H9 (cell line): Measurements from ENCODE around the gene GPC1. TPM values are rescaled to one million over a fixed set of nuclear protein-coding genes. Genes with fewer than 3 reads are reported as not detected.
A peak's percentile ranks its signal among the peaks of the same experiment; 100 is the strongest.

Source experiments
- DNase-seq: peaks from one replicate; pipeline ENCODE4 v3.0.0-alpha.2; 2017
- H2AFZ ChIP-seq: one replicate; pipeline ENCODE4 v1.6.1; 2013; ENCODE audit warnings: mild to moderate bottlenecking, low read length, control low read depth, moderate library complexity
- H2AK5ac ChIP-seq: 2 replicates; pipeline ENCODE4 v1.6.1; 2013; ENCODE audit warnings: low read length, control low read depth, mixed read lengths; ENCODE audit not compliant: insufficient read length
- H2BK120ac ChIP-seq: one replicate; pipeline ENCODE4 v1.6.1; 2013; ENCODE audit warnings: low read depth, mild to moderate bottlenecking, low read length, control low read depth, inconsistent platforms; ENCODE audit not compliant: poor library complexity, severe bottlenecking
- H2BK12ac ChIP-seq: 2 replicates; pipeline ENCODE4 v1.6.1; 2013; ENCODE audit warnings: low read length, control low read depth, mixed read lengths, low read depth; ENCODE audit not compliant: insufficient read length
- H2BK15ac ChIP-seq: 2 replicates; pipeline ENCODE4 v1.6.1; 2013; ENCODE audit warnings: low read depth, low read length, control low read depth
- H2BK20ac ChIP-seq: one replicate; pipeline ENCODE4 v1.6.1; 2013; ENCODE audit warnings: low read depth, mild to moderate bottlenecking, low read length, control low read depth, inconsistent platforms; ENCODE audit not compliant: poor library complexity, severe bottlenecking
- H2BK5ac ChIP-seq: 2 replicates; pipeline ENCODE4 v1.6.1; 2013; ENCODE audit warnings: low read length, control low read depth, mixed read lengths; ENCODE audit not compliant: insufficient read length
- H3K14ac ChIP-seq: 2 replicates; pipeline ENCODE4 v1.6.1; 2013; ENCODE audit warnings: low read length, control low read depth; ENCODE audit not compliant: insufficient read depth
- H3K18ac ChIP-seq: 2 replicates; pipeline ENCODE4 v1.6.1; 2013; ENCODE audit warnings: low read depth, mild to moderate bottlenecking, mixed read lengths, low read length, control low read depth; ENCODE audit not compliant: insufficient read length
- H3K23ac ChIP-seq: 2 replicates; pipeline ENCODE4 v1.6.1; 2013; ENCODE audit warnings: low read length, control low read depth, mixed read lengths, low read depth; ENCODE audit not compliant: insufficient read length
- H3K23me2 ChIP-seq: 2 replicates; pipeline ENCODE4 v1.6.1; 2013; ENCODE audit warnings: low read depth, mild to moderate bottlenecking, mixed read lengths, low read length, control low read depth; ENCODE audit not compliant: insufficient read length, poor library complexity, severe bottlenecking
- H3K27ac ChIP-seq: 2 replicates; pipeline ENCODE4 v1.5.1; 2013; ENCODE audit warnings: low read length, control low read depth, mixed read lengths, low read depth; ENCODE audit not compliant: insufficient read length
- H3K27me3 ChIP-seq: 2 replicates; pipeline ENCODE4 v1.6.1; 2013; ENCODE audit warnings: low read length, control low read depth, inconsistent platforms; ENCODE audit not compliant: insufficient read depth
- H3K4ac ChIP-seq: 2 replicates; pipeline ENCODE4 v1.6.1; 2013; ENCODE audit warnings: low read depth, mild to moderate bottlenecking, control low read depth, inconsistent platforms, low read length, moderate library complexity
- H3K4me1 ChIP-seq: 2 replicates; pipeline ENCODE4 v1.6.1; 2013; ENCODE audit warnings: low read length, control low read depth, inconsistent platforms; ENCODE audit not compliant: insufficient read depth
- H3K4me2 ChIP-seq: 2 replicates; pipeline ENCODE4 v1.6.1; 2013; ENCODE audit warnings: low read length, control low read depth, mixed read lengths; ENCODE audit not compliant: insufficient read length, insufficient read depth
- H3K56ac ChIP-seq: 2 replicates; pipeline ENCODE4 v1.6.1; 2013; ENCODE audit warnings: low read depth, mild to moderate bottlenecking, mixed read lengths, low read length, control low read depth; ENCODE audit not compliant: insufficient read length
- H3K79me1 ChIP-seq: 2 replicates; pipeline ENCODE4 v1.6.1; 2013; ENCODE audit warnings: low read depth, mild to moderate bottlenecking, moderate library complexity, low read length, control low read depth, inconsistent platforms; ENCODE audit not compliant: insufficient read depth, poor library complexity, severe bottlenecking
- H3K79me2 ChIP-seq: 2 replicates; pipeline ENCODE4 v1.6.1; 2013; ENCODE audit warnings: low read length, control low read depth, inconsistent platforms; ENCODE audit not compliant: insufficient read depth
- H3K9ac ChIP-seq: 2 replicates; pipeline ENCODE4 v1.6.1; 2013; ENCODE audit warnings: low read length, control low read depth, mixed read lengths; ENCODE audit not compliant: insufficient read length; ENCODE audit errors: extremely low read depth
- H3K9me3 ChIP-seq: one replicate; pipeline ENCODE4 v1.6.1; 2013; ENCODE audit warnings: low read depth, low read length, inconsistent platforms; ENCODE audit not compliant: control insufficient read depth
- H3T11ph ChIP-seq: one replicate; pipeline ENCODE4 v1.6.1; 2013; ENCODE audit warnings: mild to moderate bottlenecking, low read length, control low read depth, inconsistent platforms
- H4K20me1 ChIP-seq: one replicate; pipeline ENCODE4 v1.6.1; 2013; ENCODE audit not compliant: control insufficient read depth, insufficient read length, insufficient read depth
- H4K5ac ChIP-seq: 2 replicates; pipeline ENCODE4 v1.6.1; 2013; ENCODE audit warnings: low read depth, mild to moderate bottlenecking, mixed read lengths, low read length, control low read depth; ENCODE audit not compliant: insufficient read length
- H4K8ac ChIP-seq: replicated peaks from 2 replicates; pipeline ENCODE4 v1.6.1; 2013; ENCODE audit warnings: low read length, control low read depth, mixed read lengths, low read depth; ENCODE audit not compliant: insufficient read length
- H4K91ac ChIP-seq: 2 replicates; pipeline ENCODE4 v1.6.1; 2013; ENCODE audit warnings: low read depth, mild to moderate bottlenecking, moderate library complexity, mixed read lengths, low read length, control low read depth; ENCODE audit not compliant: insufficient read length
- H3K27ac Mint-ChIP-seq, 3 experiments: 2 replicates in 2 of 3; 3 replicates in 1 of 3; pipeline ENCODE4 v1.8.0; 2020 to 2021; ENCODE audit warnings: mixed read lengths in 3 of 3, mild to moderate bottlenecking in 1 of 3, moderate library complexity in 1 of 3
- H3K27me3 Mint-ChIP-seq: 2 replicates; pipeline ENCODE4 v1.8.0; 2021; ENCODE audit warnings: low read depth, mild to moderate bottlenecking, moderate library complexity, mixed read lengths
- H3K36me3 Mint-ChIP-seq, 3 experiments: 2 replicates in 2 of 3; 3 replicates in 1 of 3; pipeline ENCODE4 v1.8.0; 2020 to 2021; ENCODE audit warnings: low read depth in 3 of 3, mixed read lengths in 3 of 3; ENCODE audit not compliant: insufficient read depth in 1 of 3
- H3K4me1 Mint-ChIP-seq, 2 experiments: 2 replicates each; pipeline ENCODE4 v1.8.0; 2020; ENCODE audit warnings: mixed read lengths in 2 of 2
- H3K4me3 Mint-ChIP-seq, 2 experiments: 2 replicates in 1 of 2; 3 replicates in 1 of 2; pipeline ENCODE4 v1.8.0; 2020 to 2021; ENCODE audit warnings: mild to moderate bottlenecking in 2 of 2, mixed read lengths in 2 of 2, moderate library complexity in 1 of 2
- H3K9me3 Mint-ChIP-seq, 2 experiments: 2 replicates in 1 of 2; 3 replicates in 1 of 2; pipeline ENCODE4 v1.8.0; 2020; ENCODE audit warnings: mild to moderate bottlenecking in 2 of 2, mixed read lengths in 2 of 2, moderate library complexity in 1 of 2
- CTCF ChIP-seq: fragments of 200-600 bp; sonication (generic); conservative IDR thresholded peaks from 3 replicates; pipeline ENCODE4 v1.8.0; 2021; ENCODE audit warnings: antibody characterized with exemption, mild to moderate bottlenecking
- WGBS: extraction: QIAGEN DNeasy Blood & Tissue Kit; methylation state at CpG from one replicate; pipeline ENCODE4 v1.1.7; 2013; ENCODE audit warnings: missing lambda C conversion rate, low lambda C conversion rate, mixed read lengths; ENCODE audit not compliant: insufficient read length; ENCODE audit errors: extremely low coverage; 5-methylcytosine and 5-hydroxymethylcytosine counted together
- total RNA-seq: library from RNA; stranded (reverse); gene quantifications from 2 replicates; pipeline ENCODE4 v1.2.1, GENCODE V29; 2021

The GPC1 gene
- total RNA-seq, 1 experiment from 2014 or later = 39.4 TPM

DNA sequence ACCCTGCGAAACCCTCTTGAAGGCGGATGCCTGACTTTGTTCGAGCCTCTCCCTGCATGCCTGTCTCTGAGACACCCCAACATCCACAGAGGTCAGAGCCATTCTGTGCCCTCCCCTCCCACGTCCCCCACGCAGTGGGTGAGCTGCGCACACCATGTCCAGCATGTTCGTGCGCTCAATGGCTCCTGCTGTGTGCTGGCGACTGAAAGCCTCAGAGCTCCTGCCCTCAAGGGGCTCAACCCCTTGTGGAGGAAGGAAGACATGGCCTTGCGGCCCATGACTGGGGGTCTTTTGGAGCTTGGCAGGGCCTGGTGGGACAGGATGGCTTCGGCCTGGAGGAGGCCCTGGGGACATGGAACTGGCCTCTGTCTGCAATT is 76.6 kb downstream of the GPC1 start:
- Histone ChIP-seq H3K4ac (no peak overlapping the region), H2AFZ (no peak overlapping the region), H4K5ac (no peak overlapping the region), H2BK5ac (no peak overlapping the region), H4K20me1 (no peaks in the 10 kb centered on the region), H3K79me1 (no peaks in the 10 kb centered on the region), H3K23ac (no peak overlapping the region), H2AK5ac (no peak overlapping the region), H3K23me2 (no peaks in the 10 kb centered on the region), H2BK120ac (no peak overlapping the region), H3K9me3 (no peaks in the 10 kb centered on the region), H3K4me1 (no peaks in the 10 kb centered on the region), H4K91ac (no peak overlapping the region), H2BK20ac (no peak overlapping the region), H2BK12ac (no peak overlapping the region), H3T11ph (no peak overlapping the region), H3K56ac (no peak overlapping the region), H3K18ac (no peak overlapping the region), H3K27me3 (no peaks in the 10 kb centered on the region), H3K4me2 (no peak overlapping the region), H3K79me2 (no peaks in the 10 kb centered on the region), H3K27ac (no peak overlapping the region), H3K14ac (no peak overlapping the region), H4K8ac (no peak overlapping the region), H2BK15ac (no peak overlapping the region), H3K9ac (no peak overlapping the region)
- no peaks in the 10 kb centered on the region for H3K36me3 Mint-ChIP-seq
- peaks cover 3% of the 10 kb centered on the region for H3K27me3 Mint-ChIP-seq
- peaks cover 0 to 2% of the 10 kb centered on the region in 2 experiments; a peak in 1 of 4 replicates for H3K4me1 Mint-ChIP-seq
- WGBS = no CpG with 5 or more reads among the region's 11 CpGs
- 0 out of 5 replicates have a peak, but pooled peaks cover 0 to 2% of the 10 kb centered on the region in 2 experiments for H3K9me3 Mint-ChIP-seq
- H3K27ac Mint-ChIP-seq = peak overlapping the region in 1 of 3 experiments; percentile 14; a peak in 1 of 7 replicates
- DNase-seq = peak; percentile 22
- TF ChIP-seq CTCF = no peak
- no peak overlapping the region for H3K4me3 Mint-ChIP-seq
